HEK293 (cell line): ENCODE data around the gene KIAA0825.

Experiments
- CTCF ChIA-PET: fragments of 350-600 bp; formaldehyde crosslinking; extraction: SDS; loops from one replicate; lab custom pipeline; 2021; ENCODE audit warnings: antibody characterized with exemption; lab: Yijun Ruan, JAX
- POLR2A ChIA-PET: fragments of 300-600 bp; formaldehyde crosslinking; extraction: SDS; loops from one replicate; lab custom pipeline; 2020; ENCODE audit warnings: antibody characterized with exemption, inconsistent platforms; lab: Yijun Ruan, JAX
- H3K27ac ChIP-seq: fragments of 200-500 bp; sonication (Bioruptor generic); 2 replicates; pipeline ENCODE4 v1.5.1; 2014; ENCODE audit warnings: low read depth, low read length, control low read depth, inconsistent platforms; ENCODE audit errors: extremely low read depth
- H3K36me3 ChIP-seq, 2 experiments: fragments of 200-500 bp in 1 of 2; sonication (Bioruptor generic) in 1 of 2; 1 replicate in 1 of 2; 2 replicates in 1 of 2; pipeline ENCODE4 v1.5.1; 2014 to 2017; ENCODE audit warnings: inconsistent platforms in 2 of 2, low read length in 2 of 2; ENCODE audit not compliant: control insufficient read depth in 2 of 2, insufficient read depth in 1 of 2
- H3K4me1 ChIP-seq: fragments of 200-500 bp; sonication (Bioruptor generic); 2 replicates; pipeline ENCODE4 v1.5.1; 2014; ENCODE audit warnings: mild to moderate bottlenecking, low read length, inconsistent platforms; ENCODE audit not compliant: control insufficient read depth, insufficient read depth
- H3K4me3 ChIP-seq: 2 replicates; pipeline ENCODE4 v1.5.1; 2011; ENCODE audit warnings: low read depth, mild to moderate bottlenecking, control low read depth, low read length, moderate library complexity
- H3K9me3 ChIP-seq: fragments of 200-500 bp; sonication (Bioruptor generic); 2 replicates; pipeline ENCODE4 v1.5.1; 2014; ENCODE audit warnings: low read depth, low read length, inconsistent platforms; ENCODE audit not compliant: control insufficient read depth, insufficient read depth
- IKZF3 ChIP-seq: fragments of 450-650 bp; IDR thresholded peaks from 2 replicates; pipeline ENCODE4 v1.5.0; 2018; ENCODE audit warnings: missing biosample characterization, mild to moderate bottlenecking, missing genetic modification characterization, moderate library complexity
- PRDM1 ChIP-seq: fragments of 450-650 bp; formaldehyde crosslinking; IDR thresholded peaks from 2 replicates; pipeline ENCODE4; 2016; ENCODE audit warnings: missing biosample characterization, missing genetic modification characterization
- WT1 ChIP-seq: fragments of 450-650 bp; formaldehyde crosslinking; IDR thresholded peaks from 2 replicates; pipeline ENCODE4 v1.5.1; 2016; ENCODE audit warnings: missing biosample characterization, missing genetic modification characterization
- YY1 ChIP-seq: fragments of 450-650 bp; formaldehyde crosslinking; IDR thresholded peaks from 2 replicates; pipeline ENCODE4 v1.5.1; 2018; ENCODE audit warnings: missing biosample characterization, missing genetic modification characterization
- ZIC2 ChIP-seq: fragments of 450-650 bp; formaldehyde crosslinking; IDR thresholded peaks from 2 replicates; pipeline ENCODE4 v1.5.1; 2016; ENCODE audit warnings: missing biosample characterization, missing genetic modification characterization
- ZNF114 ChIP-seq: fragments of 450-650 bp; formaldehyde crosslinking; IDR thresholded peaks from 2 replicates; pipeline ENCODE4 v1.5.0; 2017; ENCODE audit warnings: missing biosample characterization, missing genetic modification characterization
- ZNF121 ChIP-seq: fragments of 450-650 bp; formaldehyde crosslinking; IDR thresholded peaks from 2 replicates; pipeline ENCODE4 v1.5.1; 2016; ENCODE audit warnings: missing biosample characterization, missing genetic modification characterization
- ZNF146 ChIP-seq: fragments of 450-650 bp; formaldehyde crosslinking; IDR thresholded peaks from 2 replicates; pipeline ENCODE4 v1.5.1; 2016; ENCODE audit warnings: missing biosample characterization, missing genetic modification characterization
- ZNF214 ChIP-seq: fragments of 450-650 bp; formaldehyde crosslinking; IDR thresholded peaks from 2 replicates; pipeline ENCODE4 v1.5.1; 2017; ENCODE audit warnings: missing biosample characterization, mild to moderate bottlenecking, missing genetic modification characterization, borderline replicate concordance
- ZNF24 ChIP-seq: fragments of 450-650 bp; formaldehyde crosslinking; IDR thresholded peaks from 2 replicates; pipeline ENCODE4 v1.5.1; 2016; ENCODE audit warnings: missing biosample characterization, missing genetic modification characterization
- ZNF248 ChIP-seq: fragments of 450-650 bp; formaldehyde crosslinking; IDR thresholded peaks from 2 replicates; pipeline ENCODE4 v1.5.1; 2017; ENCODE audit warnings: missing biosample characterization, missing genetic modification characterization
- ZNF311 ChIP-seq: fragments of 450-650 bp; formaldehyde crosslinking; IDR thresholded peaks from 2 replicates; pipeline ENCODE4 v1.5.1; 2017; ENCODE audit warnings: missing biosample characterization, missing genetic modification characterization, borderline replicate concordance
- ZNF354C ChIP-seq: fragments of 450-650 bp; formaldehyde crosslinking; IDR thresholded peaks from 2 replicates; pipeline ENCODE4 v1.5.1; 2016; ENCODE audit warnings: missing biosample characterization, missing genetic modification characterization, low read depth, borderline replicate concordance
- ZNF501 ChIP-seq: fragments of 450-650 bp; formaldehyde crosslinking; IDR thresholded peaks from 2 replicates; pipeline ENCODE4 v1.5.1; 2016; ENCODE audit warnings: missing biosample characterization, missing genetic modification characterization
- ZNF530 ChIP-seq: fragments of 450-650 bp; formaldehyde crosslinking; IDR thresholded peaks from 2 replicates; pipeline ENCODE4 v1.5.1; 2016; ENCODE audit warnings: low read depth, missing biosample characterization, missing genetic modification characterization
- ZNF664 ChIP-seq: fragments of 450-650 bp; formaldehyde crosslinking; IDR thresholded peaks from 2 replicates; pipeline ENCODE4 v1.5.1; 2016; ENCODE audit warnings: missing biosample characterization, missing genetic modification characterization
- ZNF785 ChIP-seq: fragments of 450-650 bp; formaldehyde crosslinking; IDR thresholded peaks from 2 replicates; pipeline ENCODE4 v1.5.1; 2016; ENCODE audit warnings: missing biosample characterization, missing genetic modification characterization
- ZSCAN16 ChIP-seq: fragments of 450-650 bp; formaldehyde crosslinking; IDR thresholded peaks from 2 replicates; pipeline ENCODE4 v1.5.1; 2016; ENCODE audit warnings: missing biosample characterization, missing genetic modification characterization
- TF ChIP-seq, protein P1 (sequence below): fragments of 450-650 bp; formaldehyde crosslinking; IDR thresholded peaks from 2 replicates; pipeline ENCODE4 v1.5.1; 2016; ENCODE audit warnings: missing biosample characterization, missing genetic modification characterization
- TF ChIP-seq, protein P2 (sequence below): fragments of 450-650 bp; formaldehyde crosslinking; conservative IDR thresholded peaks from 2 replicates; pipeline ENCODE4 v1.5.1; 2016; ENCODE audit warnings: low read depth, missing biosample characterization, missing genetic modification characterization
- TF ChIP-seq, protein P3 (sequence below): fragments of 450-650 bp; formaldehyde crosslinking; IDR thresholded peaks from 2 replicates; pipeline ENCODE4 v1.5.1; 2017; ENCODE audit warnings: missing biosample characterization, missing genetic modification characterization
- TF ChIP-seq, protein P4 (sequence below): fragments of 450-650 bp; IDR thresholded peaks from 2 replicates; pipeline ENCODE4 v1.5.1; 2018; ENCODE audit warnings: missing biosample characterization, missing genetic modification characterization

KIAA0825 gene

DNA sequence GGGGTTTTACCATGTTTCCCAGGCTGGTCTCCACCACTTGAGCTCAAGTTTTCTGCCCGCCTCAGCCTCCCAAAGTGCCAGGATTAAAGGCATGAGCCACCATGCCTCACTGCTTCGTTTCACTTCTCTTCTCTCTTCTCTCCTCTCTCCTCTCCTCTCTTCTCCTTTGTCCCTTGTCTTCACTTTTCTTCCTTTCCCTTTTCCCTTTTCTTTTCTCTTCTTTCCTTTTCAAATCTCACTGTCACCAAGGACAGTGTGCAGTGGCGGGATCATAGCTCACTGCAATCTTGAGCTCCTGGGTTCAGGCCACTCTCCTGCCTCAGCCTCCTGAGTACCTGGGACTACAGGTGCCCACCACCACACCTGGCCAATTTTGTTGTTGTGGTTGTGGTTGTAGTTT is 49.5 kb upstream of the KIAA0825 start:
- TF ChIP-seq PRDM1 (tag by site-specific recombination) (peak; percentile 96), ZNF214 (tag by site-specific recombination) (no peak), ZNF530 (tag by site-specific recombination) (no peak), ZNF311 (tag by site-specific recombination) (no peak)
- H3K36me3 ChIP-seq: peaks cover 20 to 29% of the 10 kb centered on the region in 2 experiments
- no peaks in the 10 kb centered on the region for H3K9me3 ChIP-seq
- ChIA-PET POLR2A (no interaction called here), CTCF (no interaction called here)
- H3K4me3 ChIP-seq: no peak overlapping the region
- H3K4me1 ChIP-seq: no peaks in the 10 kb centered on the region
- H3K27ac ChIP-seq: no peak overlapping the region

DNA sequence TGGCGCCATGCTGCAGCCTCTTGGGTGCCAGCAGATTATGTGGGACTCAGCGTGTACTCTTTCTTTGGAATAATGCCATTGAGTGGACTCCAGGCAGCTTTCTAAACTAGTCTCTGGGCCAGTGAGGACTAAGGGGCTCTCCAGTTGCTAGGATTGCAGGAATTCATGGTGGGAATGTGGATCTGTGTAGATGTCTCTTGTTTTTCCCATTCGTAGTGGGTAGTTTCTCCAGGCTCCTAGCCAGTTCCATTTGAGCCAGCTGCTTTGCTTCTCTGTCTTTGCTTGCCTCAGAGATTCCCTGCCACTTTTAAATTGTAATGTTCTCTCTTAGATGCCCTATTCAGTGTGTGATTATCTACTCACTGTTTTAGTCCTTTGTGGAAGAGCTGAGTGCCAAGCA is 42.7 kb upstream of the KIAA0825 start:
- POLR2A ChIA-PET: interaction anchor here (0.5 kb wide), 1 partner anchor 128 kb away, joined by 4 read pairs; no protein-coding TSS in a partner anchor
- H3K9me3 ChIP-seq: no peaks in the 10 kb centered on the region

More for the DNA sequence above, 42.7 kb upstream of the KIAA0825 start:
- Histone ChIP-seq H3K36me3 (peaks cover 19 to 46% of the 10 kb centered on the region in 2 experiments), H3K4me1 (no peaks in the 10 kb centered on the region), H3K27ac (no peak overlapping the region), H3K4me3 (no peak overlapping the region)
- no peak for TF ChIP-seq IKZF3 (tag by site-specific recombination)
- TF ChIP-seq ZNF121: no peak
- TF ChIP-seq ZNF354C: no peak
- TF ChIP-seq, protein P1, sequence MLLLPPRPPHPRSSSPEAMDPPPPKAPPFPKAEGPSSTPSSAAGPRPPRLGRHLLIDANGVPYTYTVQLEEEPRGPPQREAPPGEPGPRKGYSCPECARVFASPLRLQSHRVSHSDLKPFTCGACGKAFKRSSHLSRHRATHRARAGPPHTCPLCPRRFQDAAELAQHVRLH (tag by site-specific recombination): no peak
- no peak for TF ChIP-seq ZSCAN16 (tag by site-specific recombination)
- TF ChIP-seq ZNF664 (tag by site-specific recombination): no peak
- TF ChIP-seq, protein P2, sequence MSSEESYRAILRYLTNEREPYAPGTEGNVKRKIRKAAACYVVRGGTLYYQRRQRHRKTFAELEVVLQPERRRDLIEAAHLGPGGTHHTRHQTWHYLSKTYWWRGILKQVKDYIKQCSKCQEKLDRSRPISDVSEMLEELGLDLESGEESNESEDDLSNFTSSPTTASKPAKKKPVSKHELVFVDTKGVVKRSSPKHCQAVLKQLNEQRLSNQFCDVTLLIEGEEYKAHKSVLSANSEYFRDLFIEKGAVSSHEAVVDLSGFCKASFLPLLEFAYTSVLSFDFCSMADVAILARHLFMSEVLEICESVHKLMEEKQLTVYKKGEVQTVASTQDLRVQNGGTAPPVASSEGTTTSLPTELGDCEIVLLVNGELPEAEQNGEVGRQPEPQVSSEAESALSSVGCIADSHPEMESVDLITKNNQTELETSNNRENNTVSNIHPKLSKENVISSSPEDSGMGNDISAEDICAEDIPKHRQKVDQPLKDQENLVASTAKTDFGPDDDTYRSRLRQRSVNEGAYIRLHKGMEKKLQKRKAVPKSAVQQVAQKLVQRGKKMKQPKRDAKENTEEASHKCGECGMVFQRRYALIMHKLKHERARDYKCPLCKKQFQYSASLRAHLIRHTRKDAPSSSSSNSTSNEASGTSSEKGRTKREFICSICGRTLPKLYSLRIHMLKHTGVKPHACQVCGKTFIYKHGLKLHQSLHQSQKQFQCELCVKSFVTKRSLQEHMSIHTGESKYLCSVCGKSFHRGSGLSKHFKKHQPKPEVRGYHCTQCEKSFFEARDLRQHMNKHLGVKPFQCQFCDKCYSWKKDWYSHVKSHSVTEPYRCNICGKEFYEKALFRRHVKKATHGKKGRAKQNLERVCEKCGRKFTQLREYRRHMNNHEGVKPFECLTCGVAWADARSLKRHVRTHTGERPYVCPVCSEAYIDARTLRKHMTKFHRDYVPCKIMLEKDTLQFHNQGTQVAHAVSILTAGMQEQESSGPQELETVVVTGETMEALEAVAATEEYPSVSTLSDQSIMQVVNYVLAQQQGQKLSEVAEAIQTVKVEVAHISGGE (tag by site-specific recombination): no peak
- TF ChIP-seq, protein P3, sequence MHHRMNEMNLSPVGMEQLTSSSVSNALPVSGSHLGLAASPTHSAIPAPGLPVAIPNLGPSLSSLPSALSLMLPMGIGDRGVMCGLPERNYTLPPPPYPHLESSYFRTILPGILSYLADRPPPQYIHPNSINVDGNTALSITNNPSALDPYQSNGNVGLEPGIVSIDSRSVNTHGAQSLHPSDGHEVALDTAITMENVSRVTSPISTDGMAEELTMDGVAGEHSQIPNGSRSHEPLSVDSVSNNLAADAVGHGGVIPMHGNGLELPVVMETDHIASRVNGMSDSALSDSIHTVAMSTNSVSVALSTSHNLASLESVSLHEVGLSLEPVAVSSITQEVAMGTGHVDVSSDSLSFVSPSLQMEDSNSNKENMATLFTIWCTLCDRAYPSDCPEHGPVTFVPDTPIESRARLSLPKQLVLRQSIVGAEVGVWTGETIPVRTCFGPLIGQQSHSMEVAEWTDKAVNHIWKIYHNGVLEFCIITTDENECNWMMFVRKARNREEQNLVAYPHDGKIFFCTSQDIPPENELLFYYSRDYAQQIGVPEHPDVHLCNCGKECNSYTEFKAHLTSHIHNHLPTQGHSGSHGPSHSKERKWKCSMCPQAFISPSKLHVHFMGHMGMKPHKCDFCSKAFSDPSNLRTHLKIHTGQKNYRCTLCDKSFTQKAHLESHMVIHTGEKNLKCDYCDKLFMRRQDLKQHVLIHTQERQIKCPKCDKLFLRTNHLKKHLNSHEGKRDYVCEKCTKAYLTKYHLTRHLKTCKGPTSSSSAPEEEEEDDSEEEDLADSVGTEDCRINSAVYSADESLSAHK (tag by site-specific recombination): no peak
- TF ChIP-seq ZNF114 (tag by site-specific recombination): no peak
- no peak for TF ChIP-seq ZNF248
- no peak for TF ChIP-seq ZNF24 (tag by site-specific recombination)
- TF ChIP-seq, protein P4, sequence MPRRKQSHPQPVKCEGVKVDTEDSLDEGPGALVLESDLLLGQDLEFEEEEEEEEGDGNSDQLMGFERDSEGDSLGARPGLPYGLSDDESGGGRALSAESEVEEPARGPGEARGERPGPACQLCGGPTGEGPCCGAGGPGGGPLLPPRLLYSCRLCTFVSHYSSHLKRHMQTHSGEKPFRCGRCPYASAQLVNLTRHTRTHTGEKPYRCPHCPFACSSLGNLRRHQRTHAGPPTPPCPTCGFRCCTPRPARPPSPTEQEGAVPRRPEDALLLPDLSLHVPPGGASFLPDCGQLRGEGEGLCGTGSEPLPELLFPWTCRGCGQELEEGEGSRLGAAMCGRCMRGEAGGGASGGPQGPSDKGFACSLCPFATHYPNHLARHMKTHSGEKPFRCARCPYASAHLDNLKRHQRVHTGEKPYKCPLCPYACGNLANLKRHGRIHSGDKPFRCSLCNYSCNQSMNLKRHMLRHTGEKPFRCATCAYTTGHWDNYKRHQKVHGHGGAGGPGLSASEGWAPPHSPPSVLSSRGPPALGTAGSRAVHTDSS (tag by site-specific recombination): no peak
- TF ChIP-seq YY1 (tag by site-specific recombination): no peak
- no peak for TF ChIP-seq ZNF785 (tag by site-specific recombination)
- TF ChIP-seq ZNF146 (tag by site-specific recombination): no peak
- no peak for TF ChIP-seq ZIC2
- no peak for TF ChIP-seq ZNF214 (tag by site-specific recombination)
- no peak for TF ChIP-seq ZNF501 (tag by site-specific recombination)
- no peak for TF ChIP-seq WT1
- CTCF ChIA-PET: interaction anchor here (0.6 to 0.8 kb wide), 2 partner anchors 136 to 222 kb away, joined by 3 read pairs; no protein-coding TSS in a partner anchor
